Peyer's patch (tissue), 4 donors: ENCODE measurements around the gene DCLK2.

Source experiments
- CTCF ChIP-seq, 6 experiments: fragments of 450-650 bp in 4 of 6; fragments of 200-600 bp in 2 of 6; sonication (generic) in 1 of 6; IDR thresholded peaks; one replicate each; pipeline ENCODE4 v1.5.1; 2017 to 2019; ENCODE audit warnings: antibody characterized with exemption in 6 of 6, mild to moderate bottlenecking in 3 of 6, moderate library complexity in 1 of 6
- POLR2A ChIP-seq, 2 donors: fragments of 450-650 bp; IDR thresholded peaks; one replicate each; pipeline ENCODE4 v1.5.1; 2017; ENCODE audit warnings: antibody characterized with exemption in 2 of 2, mild to moderate bottlenecking in 2 of 2, moderate library complexity in 2 of 2

GRCh38 chr4:150123087-150123486 lies 44.8 kb downstream of the DCLK2 start:
- no peak for TF ChIP-seq CTCF (IDR thresholded peaks at IDR 0.05)
- no peak for TF ChIP-seq POLR2A (IDR thresholded peaks at IDR 0.05)
